Adipocyte (in vitro differentiated cells): ENCODE measurements around the gene APBA1.
A peak's percentile ranks its signal among the peaks of the same experiment; 100 is the strongest.
"Not testable (repeated sequence)": the region's sequence is repeated elsewhere in the genome, so short reads cannot be mapped to it uniquely, and the experiment has no call there.

Source experiments
- DNase-seq: peaks from one replicate; pipeline ENCODE4 v3.0.0-alpha.2; 2015; ENCODE audit warnings: low read depth
- H3K27me3 ChIP-seq: replicated peaks from 2 replicates; pipeline ENCODE4 v1.7.0; 2013; ENCODE audit warnings: mild to moderate bottlenecking, low read length, moderate library complexity; ENCODE audit not compliant: control insufficient read depth, insufficient read depth
- H3K36me3 ChIP-seq: 2 replicates; pipeline ENCODE4 v1.7.0; 2013; ENCODE audit warnings: low read length, mild to moderate bottlenecking, moderate library complexity; ENCODE audit not compliant: control insufficient read depth, insufficient read depth, severe bottlenecking
- H3K4me1 ChIP-seq: 2 replicates; pipeline ENCODE4 v1.7.0; 2013; ENCODE audit warnings: mild to moderate bottlenecking, low read length, moderate library complexity; ENCODE audit not compliant: control insufficient read depth, insufficient read depth
- H3K4me3 ChIP-seq: 2 replicates; pipeline ENCODE4 v1.7.0; 2013; ENCODE audit warnings: mild to moderate bottlenecking, low read length, moderate library complexity
- H3K9ac ChIP-seq: 2 replicates; pipeline ENCODE4 v1.7.0; 2013; ENCODE audit warnings: mild to moderate bottlenecking, low read length, moderate library complexity
- H3K9me3 ChIP-seq: 2 replicates; pipeline ENCODE4 v1.7.0; 2013; ENCODE audit warnings: mild to moderate bottlenecking, low read length, moderate library complexity; ENCODE audit not compliant: control insufficient read depth

Gene APBA1

GRCh38 chr9:69425136-69425801 lies 246.9 kb downstream of the APBA1 start:
- Histone ChIP-seq H3K36me3 (no peaks in the 10 kb centered on the region), H3K9ac (no peak overlapping the region), H3K4me1 (no peaks in the 10 kb centered on the region), H3K9me3 (no peaks in the 10 kb centered on the region), H3K27me3 (no peaks in the 10 kb centered on the region), H3K4me3 (no peak overlapping the region)
- no peak for DNase-seq

- Histone ChIP-seq H3K4me3 (no peak overlapping the region), H3K4me1 (no peaks in the 10 kb centered on the region), H3K27me3 (no peaks in the 10 kb centered on the region), H3K9me3 (no peaks in the 10 kb centered on the region), H3K36me3 (no peaks in the 10 kb centered on the region), H3K9ac (no peak overlapping the region)
- DNase-seq: peak; percentile 86
Observed at GRCh38 chr9:69421908-69422801, 250.0 kb downstream of the APBA1 start.

- Histone ChIP-seq H3K36me3 (no peaks in the 10 kb centered on the region), H3K4me3 (no peak overlapping the region), H3K9me3 (no peaks in the 10 kb centered on the region), H3K4me1 (no peaks in the 10 kb centered on the region), H3K27me3 (no peaks in the 10 kb centered on the region), H3K9ac (no peak overlapping the region)
- DNase-seq: no peak
Observed at GRCh38 chr9:69420611-69421270, 251.4 kb downstream of the APBA1 start.

GRCh38 chr9:69412741-69413150 lies 259.4 kb downstream of the APBA1 start:
- Histone ChIP-seq H3K4me1 (no peaks in the 10 kb centered on the region), H3K36me3 (no peaks in the 10 kb centered on the region), H3K9ac (no peak overlapping the region), H3K9me3 (no peaks in the 10 kb centered on the region), H3K4me3 (peak overlapping the region; percentile 53), H3K27me3 (peaks cover 17% of the 10 kb centered on the region)
- peak; percentile 77 for DNase-seq

GRCh38 chr9:69411931-69412740 lies 260.0 kb downstream of the APBA1 start:
- H3K36me3 ChIP-seq: no peaks in the 10 kb centered on the region
- no peak overlapping the region for H3K9ac ChIP-seq
- H3K4me1 ChIP-seq: no peaks in the 10 kb centered on the region
- no peak overlapping the region for H3K4me3 ChIP-seq
- no peak for DNase-seq
- peaks cover 17% of the 10 kb centered on the region for H3K27me3 ChIP-seq
- H3K9me3 ChIP-seq: no peaks in the 10 kb centered on the region

GRCh38 chr9:69411246-69411645 lies 260.9 kb downstream of the APBA1 start:
- Histone ChIP-seq H3K4me1 (no peaks in the 10 kb centered on the region), H3K9ac (no peak overlapping the region), H3K36me3 (no peaks in the 10 kb centered on the region), H3K27me3 (peaks cover 17% of the 10 kb centered on the region), H3K4me3 (no peak overlapping the region), H3K9me3 (no peaks in the 10 kb centered on the region)
- DNase-seq: no peak

GRCh38 chr9:69409936-69410335 lies 262.2 kb downstream of the APBA1 start:
- not testable (repeated sequence) for DNase-seq, H3K4me1 ChIP-seq, H3K9me3 ChIP-seq, H3K4me3 ChIP-seq, H3K9ac ChIP-seq, H3K36me3 ChIP-seq
- peaks cover 17% of the 10 kb centered on the region for H3K27me3 ChIP-seq

- Histone ChIP-seq H3K4me3 (no peak overlapping the region), H3K9me3 (peaks cover 5% of the 10 kb centered on the region), H3K4me1 (peaks cover 13% of the 10 kb centered on the region), H3K27me3 (peaks cover 10% of the 10 kb centered on the region), H3K9ac (no peak overlapping the region), H3K36me3 (no peaks in the 10 kb centered on the region)
- DNase-seq: no peak
Observed at GRCh38 chr9:69400470-69400869, 271.7 kb downstream of the APBA1 start.

GRCh38 chr9:69397384-69398214 lies 274.6 kb downstream of the APBA1 start:
- Histone ChIP-seq H3K4me1 (peaks cover 13% of the 10 kb centered on the region), H3K27me3 (peaks cover 3% of the 10 kb centered on the region), H3K36me3 (no peaks in the 10 kb centered on the region), H3K4me3 (peak overlapping the region; percentile 18), H3K9me3 (peaks cover 5% of the 10 kb centered on the region), H3K9ac (no peak overlapping the region)
- peak; percentile 14 for DNase-seq

GRCh38 chr9:69396759-69397158 lies 275.4 kb downstream of the APBA1 start:
- DNase-seq: no peak
- no peak overlapping the region for H3K9ac ChIP-seq
- H3K4me3 ChIP-seq: no peak overlapping the region
- H3K36me3 ChIP-seq: no peaks in the 10 kb centered on the region
- peaks cover 21% of the 10 kb centered on the region for H3K4me1 ChIP-seq
- H3K9me3 ChIP-seq: peaks cover 5% of the 10 kb centered on the region
- H3K27me3 ChIP-seq: peaks cover 2% of the 10 kb centered on the region
